CD4-positive, alpha-beta memory T cell (primary cell): ENCODE measurements around the gene CCDC197. TPM values are rescaled to one million over a fixed set of nuclear protein-coding genes. Genes with fewer than 3 reads are reported as not detected.

ENCODE experiments used
- CTCF ChIA-PET: fragments of 350-600 bp; sonication (Branson Sonifier 250); formaldehyde crosslinking; loops from one replicate; lab custom pipeline; 2021; ENCODE audit warnings: inconsistent platforms; ENCODE audit not compliant: partially characterized antibody; lab: Charles Lee
- POLR2A ChIA-PET: fragments of 350-600 bp; sonication (Branson Sonifier 250); formaldehyde crosslinking; loops from one replicate; lab custom pipeline; 2021; ENCODE audit not compliant: partially characterized antibody; lab: Charles Lee
- DNase-seq, 5 donors: peaks; one replicate each; pipeline versions ENCODE4 v3.0.0 to v3.0.0-alpha.2; 2020 to 2022; ENCODE audit warnings: mixed read lengths in 1 of 5
- H3K27ac ChIP-seq: one replicate; pipeline ENCODE4 v1.7.0; 2013; ENCODE audit warnings: low read depth, low read length
- H3K27me3 ChIP-seq: 2 replicates; pipeline ENCODE4 v1.7.0; 2013; ENCODE audit warnings: mild to moderate bottlenecking, low read length, moderate library complexity; ENCODE audit not compliant: insufficient read depth
- H3K36me3 ChIP-seq: 2 replicates; pipeline ENCODE4 v1.7.0; 2013; ENCODE audit warnings: mild to moderate bottlenecking, low read length, moderate library complexity; ENCODE audit not compliant: insufficient read depth
- H3K4me1 ChIP-seq: 2 replicates; pipeline ENCODE4 v1.7.0; 2013; ENCODE audit warnings: mild to moderate bottlenecking, low read length, moderate library complexity; ENCODE audit not compliant: insufficient read depth
- H3K4me3 ChIP-seq, 2 donors: one replicate each; pipeline ENCODE4 v1.7.0; 2013; ENCODE audit warnings: low read length in 2 of 2, mild to moderate bottlenecking in 1 of 2
- H3K9me3 ChIP-seq, 2 donors: one replicate each; pipeline ENCODE4 v1.7.0; 2013; ENCODE audit warnings: low read length in 2 of 2, control low read depth in 1 of 2; ENCODE audit not compliant: control insufficient read depth in 1 of 2
- H3K27ac Mint-ChIP-seq, 7 donors: one replicate each; pipeline ENCODE4 v1.8.0; 2020 to 2021; ENCODE audit warnings: mixed read lengths in 7 of 7, mild to moderate bottlenecking in 6 of 7, inconsistent platforms in 3 of 7, moderate library complexity in 3 of 7
- H3K27me3 Mint-ChIP-seq, 2 donors: one replicate each; pipeline ENCODE4 v1.8.0; 2020 to 2021; ENCODE audit warnings: mixed read lengths in 2 of 2
- H3K36me3 Mint-ChIP-seq, 2 donors: one replicate each; pipeline ENCODE4 v1.8.0; 2020 to 2021; ENCODE audit warnings: mixed read lengths in 2 of 2, inconsistent platforms in 1 of 2, mild to moderate bottlenecking in 1 of 2
- H3K4me1 Mint-ChIP-seq, 4 donors: one replicate each; pipeline ENCODE4 v1.8.0; 2020 to 2021; ENCODE audit warnings: mixed read lengths in 4 of 4, mild to moderate bottlenecking in 1 of 4
- H3K4me3 Mint-ChIP-seq, 8 donors: one replicate each; pipeline ENCODE4 v1.8.0; 2020 to 2021; ENCODE audit warnings: mixed read lengths in 8 of 8, mild to moderate bottlenecking in 7 of 8, moderate library complexity in 6 of 8, inconsistent platforms in 3 of 8
- H3K9me3 Mint-ChIP-seq, 8 donors: one replicate each; pipeline ENCODE4 v1.8.0; 2020 to 2021; ENCODE audit warnings: mixed read lengths in 8 of 8, mild to moderate bottlenecking in 5 of 8, inconsistent platforms in 3 of 8, moderate library complexity in 1 of 8
- intact Hi-C: fragments of 100-400 bp; cut with micrococcal nuclease; formaldehyde crosslinking; loops from one replicate; pipeline ENCODE4 v1.15.1; 2023
- polyA plus RNA-seq, 2 donors: library from polyadenylated mRNA; unstranded; fragments of 300-500 nt; fragmentation: Illumina TruSeq; gene quantifications; one replicate each; pipeline ENCODE4 v1.2.3, GENCODE V29; 2021
- total RNA-seq, 2 experiments: library from RNA; stranded (reverse); gene quantifications; one replicate each; pipeline ENCODE4 v1.2.3, GENCODE V29; 2021

Gene CCDC197
- total and polyA plus RNA-seq, 4 experiments from 2014 or later = not detected

DNA sequence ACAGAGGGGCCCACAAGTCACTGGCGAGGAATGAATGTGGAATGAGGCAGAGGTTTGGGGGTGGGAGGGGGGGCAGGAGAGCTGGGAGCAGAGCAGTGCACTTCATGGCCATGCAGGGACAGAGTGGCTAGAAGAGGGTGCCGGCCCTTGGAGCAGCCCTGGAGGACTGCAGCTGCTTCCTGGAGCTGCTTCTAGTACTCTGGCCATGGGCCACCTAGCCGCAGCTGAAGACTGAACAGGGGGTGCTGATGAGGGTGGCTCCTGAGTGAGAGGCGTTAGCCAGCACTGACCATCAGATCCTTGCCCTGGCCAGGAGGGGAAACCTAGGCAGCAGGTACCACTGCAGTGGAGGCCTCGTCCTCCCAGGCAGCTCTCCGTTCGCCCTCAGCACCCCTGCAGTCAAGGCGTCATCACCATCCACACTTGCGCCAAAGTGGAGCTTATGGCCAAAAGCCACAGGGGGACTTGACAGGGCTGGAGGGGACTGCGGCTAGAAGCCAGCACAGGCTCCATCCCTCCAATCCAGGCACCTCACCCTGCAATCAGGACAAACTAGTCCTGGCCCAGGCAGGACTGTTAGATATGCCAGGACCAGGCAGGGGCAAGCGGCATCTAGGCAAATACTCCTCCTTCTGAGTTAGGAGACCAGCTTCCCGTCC is 45.5 kb downstream of the CCDC197 start:
- Histone ChIP-seq H3K27me3 (no peaks in the 10 kb centered on the region), H3K4me3 (no peak overlapping the region), H3K9me3 (no peaks in the 10 kb centered on the region), H3K4me1 (no peaks in the 10 kb centered on the region), H3K36me3 (peaks cover 37% of the 10 kb centered on the region), H3K27ac (no peak overlapping the region)
- no peaks in the 10 kb centered on the region for H3K27me3 Mint-ChIP-seq
- H3K9me3 Mint-ChIP-seq = peaks cover 0 to 4% (median 0%) of the 10 kb centered on the region in 8 donors
- ChIA-PET POLR2A (no interaction called here), CTCF (interaction anchor here (1.3 to 1.5 kb wide), 3 partner anchors 25 to 138 kb away, joined by 3 to 4 read pairs (median 4); no protein-coding TSS in a partner anchor)
- DNase-seq = no peak
- no peak overlapping the region for H3K4me3 Mint-ChIP-seq
- H3K4me1 Mint-ChIP-seq = peaks cover 0 to 5% (median under 1%) of the 10 kb centered on the region in 4 donors
- intact Hi-C loops = no loop called here
- H3K36me3 Mint-ChIP-seq = peaks cover 16 to 28% of the 10 kb centered on the region in 2 donors
- H3K27ac Mint-ChIP-seq = peak overlapping the region in 2 of 7 donors; percentile 13 to 26

GRCh38 chr14:94043111-94043755 is 46.1 kb downstream of the CCDC197 start:
- Mint-ChIP-seq H3K27me3 (no peaks in the 10 kb centered on the region), H3K9me3 (peaks cover 0 to 4% (median 0%) of the 10 kb centered on the region in 8 donors), H3K27ac (peak overlapping the region in 6 of 7 donors; percentile 31 to 81 (median 46)), H3K4me1 (peaks cover 0 to 5% (median under 1%) of the 10 kb centered on the region in 4 donors), H3K4me3 (no peak overlapping the region), H3K36me3 (peaks cover 22 to 35% of the 10 kb centered on the region in 2 donors)
- intact Hi-C loops = no loop called here
- no peak for DNase-seq
- H3K4me3 ChIP-seq = no peak overlapping the region
- no peak overlapping the region for H3K27ac ChIP-seq
- ChIA-PET CTCF (interaction anchor here (1.5 to 3.7 kb wide), 2 partner anchors 8 to 137 kb away, joined by 4 to 21 read pairs; no protein-coding TSS in a partner anchor), POLR2A (no interaction called here)
- H3K4me1 ChIP-seq = no peaks in the 10 kb centered on the region
- H3K9me3 ChIP-seq = no peaks in the 10 kb centered on the region
- H3K27me3 ChIP-seq = no peaks in the 10 kb centered on the region
- peaks cover 44% of the 10 kb centered on the region for H3K36me3 ChIP-seq

DNA sequence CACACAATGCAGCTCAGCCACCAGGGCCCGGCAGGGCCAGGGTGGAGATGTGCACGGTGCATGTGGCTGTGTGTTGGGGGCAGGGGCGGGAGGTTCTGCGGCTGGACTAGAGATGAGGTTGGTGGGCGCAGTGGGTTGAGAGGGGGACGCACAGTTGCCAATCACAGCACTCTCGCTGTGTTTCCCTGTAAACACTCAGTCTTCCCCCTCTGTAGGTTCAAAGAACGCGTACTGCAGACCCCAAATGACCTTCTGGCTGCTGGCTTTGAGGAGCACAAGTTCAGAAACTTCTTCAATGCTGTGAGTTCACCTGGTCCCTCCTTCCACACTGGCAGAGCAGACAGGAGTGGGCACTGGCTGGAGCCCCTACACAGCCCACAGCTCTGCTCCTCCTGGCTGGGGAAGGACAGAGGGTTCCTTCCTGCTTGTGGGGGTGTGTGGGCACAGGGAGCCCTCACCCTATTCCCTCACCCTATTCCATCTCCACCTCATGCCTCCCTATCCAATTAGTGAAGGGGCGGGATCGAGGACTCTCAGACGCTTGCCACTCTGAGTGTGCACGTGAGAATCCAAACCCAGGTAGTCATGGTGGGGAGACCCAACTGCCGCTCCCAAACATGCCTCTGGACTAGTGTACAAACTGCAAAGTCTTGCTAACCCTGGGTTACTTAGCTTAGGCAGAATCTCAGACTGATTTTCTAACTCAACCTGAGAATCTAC is 46.8 kb downstream of the CCDC197 start:
- ChIA-PET CTCF (interaction anchor here (1.0 to 3.7 kb wide), 3 partner anchors 8 to 89 kb away, joined by 3 to 21 read pairs (median 8); no protein-coding TSS in a partner anchor), POLR2A (no interaction called here)
- Mint-ChIP-seq H3K4me3 (no peak overlapping the region), H3K27me3 (no peaks in the 10 kb centered on the region), H3K27ac (peak overlapping the region in 6 of 7 donors; percentile 17 to 72 (median 46)), H3K36me3 (peaks cover 23 to 41% of the 10 kb centered on the region in 2 donors), H3K4me1 (peaks cover 0 to 5% (median under 1%) of the 10 kb centered on the region in 4 donors), H3K9me3 (peaks cover 0 to 4% (median 0%) of the 10 kb centered on the region in 8 donors)
- Histone ChIP-seq H3K4me3 (no peak overlapping the region), H3K36me3 (peaks cover 51% of the 10 kb centered on the region), H3K27ac (no peak overlapping the region), H3K4me1 (no peaks in the 10 kb centered on the region), H3K9me3 (no peaks in the 10 kb centered on the region), H3K27me3 (no peaks in the 10 kb centered on the region)
- intact Hi-C loops = no loop called here
- DNase-seq = no peak

GRCh38 chr14:94044476-94045091 is 47.5 kb downstream of the CCDC197 start:
- no peak for DNase-seq
- Mint-ChIP-seq H3K36me3 (peaks cover 23 to 47% of the 10 kb centered on the region in 2 donors), H3K4me3 (no peak overlapping the region), H3K4me1 (peaks cover 0 to 5% (median 0%) of the 10 kb centered on the region in 4 donors), H3K27ac (peak overlapping the region in 3 of 7 donors; percentile 25 to 45 (median 29)), H3K9me3 (peaks cover 0 to 4% (median 0%) of the 10 kb centered on the region in 8 donors), H3K27me3 (no peaks in the 10 kb centered on the region)
- CTCF ChIA-PET = interaction anchor here (0.9 to 3.7 kb wide), 4 partner anchors 9 to 136 kb away, joined by 3 to 21 read pairs (median 6); no protein-coding TSS in a partner anchor
- Histone ChIP-seq H3K9me3 (no peaks in the 10 kb centered on the region), H3K4me3 (no peak overlapping the region), H3K27me3 (no peaks in the 10 kb centered on the region), H3K4me1 (no peaks in the 10 kb centered on the region), H3K36me3 (peaks cover 57% of the 10 kb centered on the region), H3K27ac (no peak overlapping the region)
- intact Hi-C loops = no loop called here
- POLR2A ChIA-PET = interaction anchor here (1.1 to 1.4 kb wide), 2 partner anchors 13 to 37 kb away, joined by 3 to 4 read pairs; partner anchors contain the start of genes DDX24 and IFI27L1

GRCh38 chr14:94045101-94045500 is 48.0 kb downstream of the CCDC197 start:
- Mint-ChIP-seq H3K9me3 (peaks cover 0 to 4% (median 0%) of the 10 kb centered on the region in 8 donors), H3K4me1 (peaks cover 0 to 5% (median 0%) of the 10 kb centered on the region in 4 donors), H3K27ac (peak overlapping the region in 4 of 7 donors; percentile 11 to 48 (median 32)), H3K36me3 (peaks cover 27 to 52% of the 10 kb centered on the region in 2 donors), H3K4me3 (no peak overlapping the region), H3K27me3 (no peaks in the 10 kb centered on the region)
- no peak overlapping the region for H3K4me3 ChIP-seq
- ChIA-PET CTCF (interaction anchor here (0.9 to 3.7 kb wide), 4 partner anchors 9 to 135 kb away, joined by 3 to 21 read pairs (median 6); no protein-coding TSS in a partner anchor), POLR2A (interaction anchor here (1.1 to 1.4 kb wide), 2 partner anchors 12 to 36 kb away, joined by 3 to 4 read pairs; partner anchors contain the start of genes DDX24 and IFI27L1)
- H3K36me3 ChIP-seq = peaks cover 62% of the 10 kb centered on the region
- DNase-seq = no peak
- H3K27ac ChIP-seq = no peak overlapping the region
- intact Hi-C loops = no loop called here
- no peaks in the 10 kb centered on the region for H3K9me3 ChIP-seq
- H3K4me1 ChIP-seq = no peaks in the 10 kb centered on the region
- no peaks in the 10 kb centered on the region for H3K27me3 ChIP-seq

DNA sequence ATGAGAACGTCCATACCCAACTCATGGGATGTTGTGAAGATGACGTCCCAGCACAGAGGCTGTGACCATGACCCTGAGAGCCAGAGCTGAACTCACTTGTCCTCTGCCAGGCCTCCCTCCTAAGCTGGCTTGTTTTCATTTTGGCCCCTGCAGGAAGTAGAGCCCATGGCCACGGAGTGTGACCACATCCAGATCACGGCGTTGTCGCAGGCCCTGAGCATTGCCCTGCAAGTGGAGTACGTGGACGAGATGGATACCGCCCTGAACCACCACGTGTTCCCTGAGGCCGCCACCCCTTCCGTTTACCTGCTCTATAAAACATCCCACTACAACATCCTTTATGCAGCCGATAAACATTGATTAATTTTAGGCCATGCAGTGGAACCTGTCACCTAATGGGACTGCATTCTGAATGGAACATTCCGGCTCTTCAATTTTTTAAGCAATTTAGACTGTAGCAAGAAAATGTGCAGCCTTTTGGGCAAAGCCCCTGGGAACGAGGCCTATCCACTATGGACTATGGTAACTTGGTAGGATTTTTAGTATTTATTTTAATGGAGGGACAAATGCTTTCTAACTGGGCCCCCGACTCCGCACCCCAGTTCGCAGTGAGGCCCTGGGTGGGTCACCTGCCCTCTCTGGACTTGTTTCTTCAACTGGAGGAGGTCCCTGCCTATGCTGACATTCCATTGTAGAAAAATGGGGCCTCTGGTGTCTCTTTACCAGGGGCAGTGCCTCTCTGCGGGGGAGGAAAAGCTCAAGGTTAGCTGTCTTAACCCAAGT is 48.7 kb downstream of the CCDC197 start:
- Histone ChIP-seq H3K36me3 (peaks cover 69% of the 10 kb centered on the region), H3K9me3 (no peaks in the 10 kb centered on the region), H3K4me3 (no peak overlapping the region), H3K27me3 (no peaks in the 10 kb centered on the region), H3K4me1 (no peaks in the 10 kb centered on the region), H3K27ac (no peak overlapping the region)
- Mint-ChIP-seq H3K27ac (peak overlapping the region in 4 of 7 donors; percentile 11 to 72 (median 42)), H3K4me1 (peaks cover 0 to 5% (median under 1%) of the 10 kb centered on the region in 4 donors), H3K36me3 (peaks cover 33 to 59% of the 10 kb centered on the region in 2 donors), H3K9me3 (peaks cover 0 to 6% (median 0%) of the 10 kb centered on the region in 8 donors), H3K27me3 (no peaks in the 10 kb centered on the region), H3K4me3 (peak overlapping the region in 1 of 8 donors; percentile 7)
- POLR2A ChIA-PET = interaction anchor here (1.1 to 1.4 kb wide), 2 partner anchors 12 to 36 kb away, joined by 3 to 4 read pairs; partner anchors contain the start of genes DDX24 and IFI27L1
- CTCF ChIA-PET = interaction anchor here (0.9 to 3.7 kb wide), 3 partner anchors 10 to 135 kb away, joined by 3 to 21 read pairs (median 8); no protein-coding TSS in a partner anchor
- intact Hi-C loops = no loop called here
- DNase-seq = no peak
